ENCODE data around the gene RNF111. TPM values are rescaled to one million over a fixed set of nuclear protein-coding genes. Genes with fewer than 3 reads are reported as not detected.

RNF111 gene
- total RNA-seq (2022; extraction: Qiagen RNA extraction), result 17.2 to 32.4 TPM (median 27.4 TPM) in 5 replicates

GRCh38 chr15:58987491-58988005, at the start of gene RNF111:
Gene RNF111, plus strand, starts transcription at chr15:58987663. Its CDS starts 43,160 bp downstream, at chr15:59030823.

GRCh38 chr15:59104912-59105732, 117.7 kb downstream of the RNF111 start, which contains the start of gene CCNB2:
Gene CCNB2, plus strand, starts transcription at chr15:59105146. Its CDS starts 123 bp downstream, at chr15:59105269.

Other genes starting within 250 kb of the RNF111 start
- 98.3 to 143 TPM (median 136 TPM) in 5 replicates for gene ADAM10, start 238.0 kb upstream of the RNF111 start, total RNA-seq (2022; extraction: Qiagen RNA extraction)
- 3.6 to 7.8 TPM (median 6.4 TPM) in 5 replicates for gene MINDY2, start 216.4 kb upstream of the RNF111 start, total RNA-seq (2022; extraction: Qiagen RNA extraction)
- 75.6 to 86.1 TPM (median 79.0 TPM) in 5 replicates for gene SLTM, start 54.0 kb upstream of the RNF111 start, total RNA-seq (2022; extraction: Qiagen RNA extraction)
- gene CCNB2, start 117.5 kb downstream of the RNF111 start, total RNA-seq (2022; extraction: Qiagen RNA extraction), result 89.9 to 101 TPM (median 95.6 TPM) in 5 replicates
- gene LDHAL6B, start 219.2 kb downstream of the RNF111 start, total RNA-seq (2022; extraction: Qiagen RNA extraction), result 0.05 TPM in 1 of 5 replicates, not detected in the others